Measurements from ENCODE around the gene RNF26.

Gene RNF26

GRCh38 chr11:119363851-119364590 is 29.7 kb downstream of the RNF26 start:
- H3K4me3 ChIP-seq (ENCODE audit: control insufficient read depth, low read depth, low read length), result no peak overlapping the region
- no peak for DNase-seq (ENCODE audit: low read depth)
- TF ChIP-seq CTCF (conservative IDR thresholded peaks at IDR 0.05; ENCODE audit: control insufficient read depth, insufficient read depth, low read depth, low read length), result no peak

GRCh38 chr11:119365071-119365591 is 30.8 kb downstream of the RNF26 start:
- DNase-seq (ENCODE audit: low read depth), result peak; percentile 53
- TF ChIP-seq CTCF (conservative IDR thresholded peaks at IDR 0.05; ENCODE audit: control insufficient read depth, insufficient read depth, low read depth, low read length), result no peak
- H3K4me3 ChIP-seq (ENCODE audit: control insufficient read depth, low read depth, low read length), result no peak overlapping the region

GRCh38 chr11:119366690-119367620 is 32.6 kb downstream of the RNF26 start:
- H3K4me3 ChIP-seq (ENCODE audit: control insufficient read depth, low read depth, low read length), result no peak overlapping the region
- TF ChIP-seq CTCF (conservative IDR thresholded peaks at IDR 0.05; ENCODE audit: control insufficient read depth, insufficient read depth, low read depth, low read length), result no peak
- DNase-seq (ENCODE audit: low read depth), result peak; percentile 73

- peak; percentile 60 for DNase-seq (ENCODE audit: low read depth)
- no peak for TF ChIP-seq CTCF (conservative IDR thresholded peaks at IDR 0.05; ENCODE audit: control insufficient read depth, insufficient read depth, low read depth, low read length)
- H3K4me3 ChIP-seq (ENCODE audit: control insufficient read depth, low read depth, low read length), result no peak overlapping the region
These were observed 33.4 kb downstream of the RNF26 start for GRCh38 chr11:119367661-119368120.

- DNase-seq (ENCODE audit: low read depth), result peak; percentile 56
These were observed 34.1 kb downstream of the RNF26 start for GRCh38 chr11:119368121-119369034.

More at GRCh38 chr11:119368121-119369034, 34.1 kb downstream of the RNF26 start:
- TF ChIP-seq CTCF (conservative IDR thresholded peaks at IDR 0.05; ENCODE audit: control insufficient read depth, insufficient read depth, low read depth, low read length), result no peak
- no peak overlapping the region for H3K4me3 ChIP-seq (ENCODE audit: control insufficient read depth, low read depth, low read length)

Data from fibroblast of mammary gland (primary cell).